ENCODE data around the gene PLXNA4. TPM values are rescaled to one million over a fixed set of nuclear protein-coding genes. Genes with fewer than 3 reads are reported as not detected.

PLXNA4 gene
- total and polyA plus RNA-seq, 4 donors = 0.04 to 1.1 (median 0.41) TPM

DNA sequence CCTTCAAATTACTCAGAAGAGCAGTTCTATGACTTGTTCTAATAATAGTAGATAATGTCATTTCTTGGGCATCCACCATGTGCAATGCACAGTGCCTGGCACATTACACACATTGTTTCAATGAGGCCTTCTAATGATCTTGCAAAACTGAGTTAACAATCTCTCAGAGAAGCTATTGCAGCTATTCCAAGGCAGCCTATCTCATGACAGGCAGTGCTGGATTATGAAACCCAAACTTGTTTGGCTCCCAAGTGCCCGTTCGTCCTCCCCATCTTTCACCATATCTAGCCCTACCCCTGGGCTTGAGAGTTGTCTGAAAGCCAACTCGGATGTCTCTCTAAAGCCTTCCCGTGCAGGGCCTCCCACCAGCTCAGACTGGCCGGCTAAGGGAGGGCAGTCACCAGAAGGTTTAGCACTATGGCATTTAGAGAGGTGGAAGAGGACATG, 405.1 kb downstream of the PLXNA4 start:
- no peak for TF ChIP-seq NR2F2 (IDR thresholded peaks at IDR 0.05)
- no peak for TF ChIP-seq HNF4G (IDR thresholded peaks at IDR 0.05)
- TF ChIP-seq, protein P1, sequence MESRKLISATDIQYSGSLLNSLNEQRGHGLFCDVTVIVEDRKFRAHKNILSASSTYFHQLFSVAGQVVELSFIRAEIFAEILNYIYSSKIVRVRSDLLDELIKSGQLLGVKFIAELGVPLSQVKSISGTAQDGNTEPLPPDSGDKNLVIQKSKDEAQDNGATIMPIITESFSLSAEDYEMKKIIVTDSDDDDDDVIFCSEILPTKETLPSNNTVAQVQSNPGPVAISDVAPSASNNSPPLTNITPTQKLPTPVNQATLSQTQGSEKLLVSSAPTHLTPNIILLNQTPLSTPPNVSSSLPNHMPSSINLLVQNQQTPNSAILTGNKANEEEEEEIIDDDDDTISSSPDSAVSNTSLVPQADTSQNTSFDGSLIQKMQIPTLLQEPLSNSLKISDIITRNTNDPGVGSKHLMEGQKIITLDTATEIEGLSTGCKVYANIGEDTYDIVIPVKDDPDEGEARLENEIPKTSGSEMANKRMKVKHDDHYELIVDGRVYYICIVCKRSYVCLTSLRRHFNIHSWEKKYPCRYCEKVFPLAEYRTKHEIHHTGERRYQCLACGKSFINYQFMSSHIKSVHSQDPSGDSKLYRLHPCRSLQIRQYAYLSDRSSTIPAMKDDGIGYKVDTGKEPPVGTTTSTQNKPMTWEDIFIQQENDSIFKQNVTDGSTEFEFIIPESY (IDR thresholded peaks at IDR 0.05) = no peak
- TF ChIP-seq, protein P2, sequence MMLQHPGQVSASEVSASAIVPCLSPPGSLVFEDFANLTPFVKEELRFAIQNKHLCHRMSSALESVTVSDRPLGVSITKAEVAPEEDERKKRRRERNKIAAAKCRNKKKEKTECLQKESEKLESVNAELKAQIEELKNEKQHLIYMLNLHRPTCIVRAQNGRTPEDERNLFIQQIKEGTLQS (IDR thresholded peaks at IDR 0.05) = no peak
- TF ChIP-seq TAF1 (conservative IDR thresholded peaks at IDR 0.05) = no peak
- TF ChIP-seq RAD21 (IDR thresholded peaks at IDR 0.05) = no peak
- TF ChIP-seq YY1 (IDR thresholded peaks at IDR 0.05) = no peak
- TF ChIP-seq JUND (IDR thresholded peaks at IDR 0.05) = no peak
- TF ChIP-seq, protein P3, sequence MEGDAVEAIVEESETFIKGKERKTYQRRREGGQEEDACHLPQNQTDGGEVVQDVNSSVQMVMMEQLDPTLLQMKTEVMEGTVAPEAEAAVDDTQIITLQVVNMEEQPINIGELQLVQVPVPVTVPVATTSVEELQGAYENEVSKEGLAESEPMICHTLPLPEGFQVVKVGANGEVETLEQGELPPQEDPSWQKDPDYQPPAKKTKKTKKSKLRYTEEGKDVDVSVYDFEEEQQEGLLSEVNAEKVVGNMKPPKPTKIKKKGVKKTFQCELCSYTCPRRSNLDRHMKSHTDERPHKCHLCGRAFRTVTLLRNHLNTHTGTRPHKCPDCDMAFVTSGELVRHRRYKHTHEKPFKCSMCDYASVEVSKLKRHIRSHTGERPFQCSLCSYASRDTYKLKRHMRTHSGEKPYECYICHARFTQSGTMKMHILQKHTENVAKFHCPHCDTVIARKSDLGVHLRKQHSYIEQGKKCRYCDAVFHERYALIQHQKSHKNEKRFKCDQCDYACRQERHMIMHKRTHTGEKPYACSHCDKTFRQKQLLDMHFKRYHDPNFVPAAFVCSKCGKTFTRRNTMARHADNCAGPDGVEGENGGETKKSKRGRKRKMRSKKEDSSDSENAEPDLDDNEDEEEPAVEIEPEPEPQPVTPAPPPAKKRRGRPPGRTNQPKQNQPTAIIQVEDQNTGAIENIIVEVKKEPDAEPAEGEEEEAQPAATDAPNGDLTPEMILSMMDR (IDR thresholded peaks at IDR 0.05; ENCODE audit: low read depth, low read length, missing input control) = no peak
- TF ChIP-seq GABPA (IDR thresholded peaks at IDR 0.05 in 1 of 2, conservative IDR thresholded peaks at IDR 0.05 in 1 of 2) = no peak
- no peak for TF ChIP-seq RXRA (IDR thresholded peaks at IDR 0.05)
- TF ChIP-seq, protein P4, sequence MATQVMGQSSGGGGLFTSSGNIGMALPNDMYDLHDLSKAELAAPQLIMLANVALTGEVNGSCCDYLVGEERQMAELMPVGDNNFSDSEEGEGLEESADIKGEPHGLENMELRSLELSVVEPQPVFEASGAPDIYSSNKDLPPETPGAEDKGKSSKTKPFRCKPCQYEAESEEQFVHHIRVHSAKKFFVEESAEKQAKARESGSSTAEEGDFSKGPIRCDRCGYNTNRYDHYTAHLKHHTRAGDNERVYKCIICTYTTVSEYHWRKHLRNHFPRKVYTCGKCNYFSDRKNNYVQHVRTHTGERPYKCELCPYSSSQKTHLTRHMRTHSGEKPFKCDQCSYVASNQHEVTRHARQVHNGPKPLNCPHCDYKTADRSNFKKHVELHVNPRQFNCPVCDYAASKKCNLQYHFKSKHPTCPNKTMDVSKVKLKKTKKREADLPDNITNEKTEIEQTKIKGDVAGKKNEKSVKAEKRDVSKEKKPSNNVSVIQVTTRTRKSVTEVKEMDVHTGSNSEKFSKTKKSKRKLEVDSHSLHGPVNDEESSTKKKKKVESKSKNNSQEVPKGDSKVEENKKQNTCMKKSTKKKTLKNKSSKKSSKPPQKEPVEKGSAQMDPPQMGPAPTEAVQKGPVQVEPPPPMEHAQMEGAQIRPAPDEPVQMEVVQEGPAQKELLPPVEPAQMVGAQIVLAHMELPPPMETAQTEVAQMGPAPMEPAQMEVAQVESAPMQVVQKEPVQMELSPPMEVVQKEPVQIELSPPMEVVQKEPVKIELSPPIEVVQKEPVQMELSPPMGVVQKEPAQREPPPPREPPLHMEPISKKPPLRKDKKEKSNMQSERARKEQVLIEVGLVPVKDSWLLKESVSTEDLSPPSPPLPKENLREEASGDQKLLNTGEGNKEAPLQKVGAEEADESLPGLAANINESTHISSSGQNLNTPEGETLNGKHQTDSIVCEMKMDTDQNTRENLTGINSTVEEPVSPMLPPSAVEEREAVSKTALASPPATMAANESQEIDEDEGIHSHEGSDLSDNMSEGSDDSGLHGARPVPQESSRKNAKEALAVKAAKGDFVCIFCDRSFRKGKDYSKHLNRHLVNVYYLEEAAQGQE (IDR thresholded peaks at IDR 0.05) = no peak
- no peak for TF ChIP-seq EGR1 (IDR thresholded peaks at IDR 0.05; ENCODE audit: low read depth in 2 of 2)
- no peak for TF ChIP-seq FOXA2 (IDR thresholded peaks at IDR 0.05)
- no peak for TF ChIP-seq FOXA1 (IDR thresholded peaks at IDR 0.05)
- TF ChIP-seq SP1 (IDR thresholded peaks at IDR 0.05) = no peak
- WGBS = 48% methylated on average over 5 of the region's 5 CpGs
- Histone ChIP-seq H3K36me3 (ENCODE audit: control insufficient read depth in 4 of 4, insufficient read depth in 3 of 4, low read depth in 1 of 4, low read length in 3 of 4) (no peaks in the 10 kb centered on the region), H3K27ac (ENCODE audit: low read depth in 1 of 2, low read length in 2 of 2) (no peak overlapping the region), H3K4me1 (ENCODE audit: control insufficient read depth in 4 of 4, insufficient read depth in 4 of 4, low read length in 3 of 4) (no peaks in the 10 kb centered on the region), H3K4me3 (ENCODE audit: low read depth in 1 of 3, low read length in 3 of 3) (no peak overlapping the region), H3K27me3 (ENCODE audit: control insufficient read depth in 4 of 4, insufficient read depth in 4 of 4, low read length in 3 of 4) (no peaks in the 10 kb centered on the region), H3K9me3 (ENCODE audit: control insufficient read depth in 4 of 4, low read length in 3 of 4) (no peaks in the 10 kb centered on the region), H3K9ac (ENCODE audit: low read depth in 1 of 2, low read length in 2 of 2) (no peak overlapping the region)
- DNase-seq (ENCODE audit: low spot score) = no peak

DNA sequence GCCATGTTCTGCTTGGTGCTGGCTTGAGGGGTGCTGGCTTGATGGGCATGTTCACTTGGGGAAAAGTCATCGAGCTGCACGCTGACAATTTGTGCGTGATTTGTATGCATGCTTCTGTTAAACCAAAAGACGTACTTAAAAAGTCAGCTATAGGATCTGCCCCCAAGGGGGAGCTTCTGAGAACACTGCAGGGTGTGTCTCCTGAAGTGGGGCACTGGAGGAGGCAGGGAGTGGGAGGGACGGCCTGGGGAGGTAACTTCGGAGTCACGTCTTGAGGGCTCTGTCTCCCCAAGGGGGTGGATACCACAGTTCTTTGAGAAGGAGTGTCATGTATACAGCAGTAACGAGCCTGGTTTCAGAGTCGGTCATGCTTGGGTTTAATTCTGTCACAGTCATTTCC, 406.5 kb downstream of the PLXNA4 start:
- Histone ChIP-seq H3K9ac (ENCODE audit: low read depth in 1 of 2, low read length in 2 of 2) (no peak overlapping the region), H3K27me3 (ENCODE audit: control insufficient read depth in 4 of 4, insufficient read depth in 4 of 4, low read length in 3 of 4) (no peaks in the 10 kb centered on the region), H3K9me3 (ENCODE audit: control insufficient read depth in 4 of 4, low read length in 3 of 4) (no peaks in the 10 kb centered on the region), H3K27ac (ENCODE audit: low read depth in 1 of 2, low read length in 2 of 2) (no peak overlapping the region), H3K36me3 (ENCODE audit: control insufficient read depth in 4 of 4, insufficient read depth in 3 of 4, low read depth in 1 of 4, low read length in 3 of 4) (no peaks in the 10 kb centered on the region), H3K4me1 (ENCODE audit: control insufficient read depth in 4 of 4, insufficient read depth in 4 of 4, low read length in 3 of 4) (no peaks in the 10 kb centered on the region), H3K4me3 (ENCODE audit: low read depth in 1 of 3, low read length in 3 of 3) (no peak overlapping the region)
- 60% methylated on average over 9 of the region's 9 CpGs for WGBS
- no peak for DNase-seq (ENCODE audit: low spot score)
- TF ChIP-seq HNF4G (IDR thresholded peaks at IDR 0.05) (no peak), JUND (IDR thresholded peaks at IDR 0.05) (no peak), RXRA (IDR thresholded peaks at IDR 0.05) (no peak), FOXA1 (IDR thresholded peaks at IDR 0.05) (no peak), HNF4A (conservative IDR thresholded peaks at IDR 0.05) (no peak), TAF1 (conservative IDR thresholded peaks at IDR 0.05) (no peak), NR2F2 (IDR thresholded peaks at IDR 0.05) (no peak)
- TF ChIP-seq, protein P5, sequence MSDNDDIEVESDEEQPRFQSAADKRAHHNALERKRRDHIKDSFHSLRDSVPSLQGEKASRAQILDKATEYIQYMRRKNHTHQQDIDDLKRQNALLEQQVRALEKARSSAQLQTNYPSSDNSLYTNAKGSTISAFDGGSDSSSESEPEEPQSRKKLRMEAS (IDR thresholded peaks at IDR 0.05) = no peak
- TF ChIP-seq, protein P3 (IDR thresholded peaks at IDR 0.05; ENCODE audit: low read depth, low read length, missing input control) = no peak
- TF ChIP-seq, protein P4 (IDR thresholded peaks at IDR 0.05) = no peak
- TF ChIP-seq, protein P2 (IDR thresholded peaks at IDR 0.05) = no peak
